IMR-90 (cell line): ENCODE results near the gene AGPAT1. TPM values are rescaled to one million over a fixed set of nuclear protein-coding genes. Genes with fewer than 3 reads are reported as not detected.
A peak's percentile ranks its signal among the peaks of the same experiment; 100 is the strongest.

Experiments
- ATAC-seq: fragments of 200-7000 bp; cut with Tn5 transposase; 2 replicates; pipeline ENCODE4 v1.9.1; 2020; ENCODE audit warnings: low read depth, mild to moderate bottlenecking, moderate library complexity
- BruUV-seq: library from RNA; stranded (reverse); fragments of 400-500 nt; replicated peaks from 2 replicates; lab custom pipeline; 2021; lab: Mats Ljungman, UMichigan
- CTCF ChIA-PET: fragments of 300-600 bp; formaldehyde crosslinking; extraction: SDS; loops from one replicate; lab custom pipeline; 2021; ENCODE audit warnings: antibody characterized with exemption; lab: Yijun Ruan, JAX
- POLR2A ChIA-PET: fragments of 300-600 bp; sonication (Branson Sonifier 250); formaldehyde crosslinking; loops from one replicate; lab custom pipeline; 2022; ENCODE audit warnings: antibody characterized with exemption; ENCODE audit not compliant: unreplicated experiment; lab: Charles Lee
- DNase-seq: peaks from one replicate; pipeline ENCODE4 v3.0.0; 2013
- H2AFZ ChIP-seq: replicated peaks from 2 replicates; pipeline ENCODE3; 2013; ENCODE audit warnings: low read length, mild to moderate bottlenecking; ENCODE audit not compliant: poor library complexity
- H2AK5ac ChIP-seq: 2 replicates; pipeline ENCODE4 v1.6.1; 2013; ENCODE audit warnings: low read depth, low read length, inconsistent platforms
- H2AK9ac ChIP-seq: replicated peaks from 2 replicates; pipeline ENCODE3; 2013; ENCODE audit warnings: mild to moderate bottlenecking, low read depth, low read length, moderate library complexity; ENCODE audit not compliant: poor library complexity
- H2BK120ac ChIP-seq: 2 replicates; pipeline ENCODE4 v1.6.1; 2013; ENCODE audit warnings: low read depth, low read length, inconsistent platforms
- H2BK15ac ChIP-seq: 3 replicates; pipeline ENCODE4 v1.6.1; 2013; ENCODE audit warnings: low read depth, low read length, inconsistent platforms
- H2BK20ac ChIP-seq: 2 replicates; pipeline ENCODE4 v1.6.1; 2013; ENCODE audit warnings: low read depth, mild to moderate bottlenecking, inconsistent platforms, low read length, moderate library complexity
- H2BK5ac ChIP-seq: 2 replicates; pipeline ENCODE4 v1.6.1; 2013; ENCODE audit warnings: mild to moderate bottlenecking, low read depth, low read length, inconsistent platforms; ENCODE audit not compliant: poor library complexity, severe bottlenecking
- H3K14ac ChIP-seq: replicated peaks from 2 replicates; pipeline ENCODE4 v1.6.1; 2013; ENCODE audit warnings: low read depth, low read length, inconsistent platforms
- H3K18ac ChIP-seq: 2 replicates; pipeline ENCODE4 v1.6.1; 2013; ENCODE audit warnings: low read depth, low read length, control low read depth
- H3K23ac ChIP-seq: 2 replicates; pipeline ENCODE4 v1.6.1; 2013; ENCODE audit warnings: low read depth, low read length, inconsistent platforms
- H3K27ac ChIP-seq: 2 replicates; pipeline ENCODE4 v1.5.1; 2013; ENCODE audit warnings: mild to moderate bottlenecking, control low read depth, low read length; ENCODE audit not compliant: insufficient read depth
- H3K27me3 ChIP-seq: 2 replicates; pipeline ENCODE4 v1.6.1; 2013; ENCODE audit warnings: low read length; ENCODE audit not compliant: control insufficient read depth, insufficient read depth
- H3K36me3 ChIP-seq: 2 replicates; pipeline ENCODE4 v1.6.1; 2013; ENCODE audit warnings: low read length, mixed read lengths; ENCODE audit not compliant: control insufficient read depth, insufficient read depth
- H3K4ac ChIP-seq: 2 replicates; pipeline ENCODE4 v1.6.1; 2013; ENCODE audit warnings: low read depth, low read length, inconsistent platforms
- H3K4me1 ChIP-seq: 2 replicates; pipeline ENCODE4 v1.6.1; 2013; ENCODE audit warnings: low read length, mixed read lengths; ENCODE audit not compliant: control insufficient read depth, insufficient read depth
- H3K4me2 ChIP-seq: 2 replicates; pipeline ENCODE4 v1.6.1; 2013; ENCODE audit warnings: low read depth, mild to moderate bottlenecking, control low read depth, low read length, moderate library complexity
- H3K4me3 ChIP-seq: 2 replicates; pipeline ENCODE4 v1.5.1; 2013; ENCODE audit warnings: low read depth, mild to moderate bottlenecking, control low read depth, low read length, moderate library complexity; ENCODE audit not compliant: insufficient read depth
- H3K56ac ChIP-seq: 2 replicates; pipeline ENCODE4 v1.6.1; 2013; ENCODE audit warnings: low read length, inconsistent platforms; ENCODE audit not compliant: insufficient read depth; ENCODE audit errors: extremely low read depth
- H3K79me1 ChIP-seq, 2 experiments: 2 replicates each; pipeline ENCODE4 v1.6.1; 2013; ENCODE audit warnings: low read length in 2 of 2, inconsistent platforms in 1 of 2, low read depth in 1 of 2
- H3K9ac ChIP-seq: 2 replicates; pipeline ENCODE4 v1.6.1; 2013; ENCODE audit warnings: low read depth, low read length, control low read depth
- H3K9me1 ChIP-seq: 2 replicates; pipeline ENCODE4 v1.6.1; 2013; ENCODE audit warnings: low read length, inconsistent platforms; ENCODE audit not compliant: insufficient read depth
- H3K9me3 ChIP-seq: 2 replicates; pipeline ENCODE4 v1.6.1; 2013; ENCODE audit warnings: low read length; ENCODE audit not compliant: control insufficient read depth, insufficient read depth
- H4K20me1 ChIP-seq: 2 replicates; pipeline ENCODE4 v1.6.1; 2013; ENCODE audit warnings: low read length, inconsistent platforms; ENCODE audit not compliant: insufficient read depth
- H4K5ac ChIP-seq: 2 replicates; pipeline ENCODE4 v1.6.1; 2013; ENCODE audit warnings: mild to moderate bottlenecking, low read depth, low read length, control low read depth
- H4K8ac ChIP-seq, 2 experiments: 2 replicates each; pipeline ENCODE4 v1.6.1; 2013; ENCODE audit warnings: low read depth in 2 of 2, low read length in 2 of 2, control low read depth in 1 of 2, inconsistent platforms in 1 of 2
- H4K91ac ChIP-seq: 2 replicates; pipeline ENCODE4 v1.6.1; 2013; ENCODE audit warnings: low read depth, low read length, inconsistent platforms; ENCODE audit not compliant: insufficient read depth
- BHLHE40 ChIP-seq: fragments of 150-350 bp; IDR thresholded peaks from 2 replicates; pipeline ENCODE4 v1.6.1; 2016; ENCODE audit warnings: mild to moderate bottlenecking, low read depth, low read length
- CEBPB ChIP-seq: IDR thresholded peaks from 2 replicates; pipeline ENCODE4 v1.6.1; 2012; ENCODE audit warnings: low read depth, low read length, improper control_type of control experiment
- CHD1 ChIP-seq: IDR thresholded peaks from 2 replicates; pipeline ENCODE4 v1.6.1; 2012; ENCODE audit warnings: low read depth, low read length, improper control_type of control experiment
- MAZ ChIP-seq: IDR thresholded peaks from 2 replicates; pipeline ENCODE4 v1.6.1; 2012; ENCODE audit warnings: low read depth, mild to moderate bottlenecking, low read length, improper control_type of control experiment, moderate library complexity, borderline replicate concordance
- MXI1 ChIP-seq: IDR thresholded peaks from 2 replicates; pipeline ENCODE4 v1.6.1; 2012; ENCODE audit warnings: low read depth, mild to moderate bottlenecking, low read length, moderate library complexity, borderline replicate concordance
- POLR2A ChIP-seq: IDR thresholded peaks from 2 replicates; pipeline ENCODE4 v1.6.1; 2012; ENCODE audit warnings: mild to moderate bottlenecking, low read depth, low read length
- RCOR1 ChIP-seq: IDR thresholded peaks from 2 replicates; pipeline ENCODE4 v1.6.1; 2012; ENCODE audit warnings: mild to moderate bottlenecking, low read length, improper control_type of control experiment; ENCODE audit not compliant: insufficient replicate concordance
- RFX5 ChIP-seq: IDR thresholded peaks from 2 replicates; pipeline ENCODE4 v1.8.0; 2012; ENCODE audit warnings: low read depth, mild to moderate bottlenecking, low read length, moderate library complexity
- SMC3 ChIP-seq: fragments of 150-350 bp; IDR thresholded peaks from 2 replicates; pipeline ENCODE4 v1.6.1; 2016; ENCODE audit warnings: low read depth, mild to moderate bottlenecking, antibody characterized with exemption, low read length, moderate library complexity
- WGBS, 2 experiments: methylation state at CpG; one replicate each; pipeline versions ENCODE4 v1.1.5 to v1.1.7; 2013; ENCODE audit warnings: missing lambda C conversion rate in 2 of 2; ENCODE audit not compliant: insufficient read length in 1 of 2; ENCODE audit errors: extremely low coverage in 2 of 2; 5-methylcytosine and 5-hydroxymethylcytosine counted together
- dilution Hi-C: fragments of 300-500 bp; cut with HindIII; formaldehyde crosslinking; loops from one replicate; pipeline ENCODE4 v1.14.3; 2018; ENCODE audit warnings: low sequenced_read_pairs; ENCODE audit not compliant: unreplicated experiment
- in situ Hi-C: fragments of 300-500 bp; cut with MboI; formaldehyde crosslinking; loops from 3 replicates; pipeline ENCODE4 v1.14.3; 2019; ENCODE audit warnings: low sequenced_read_pairs, inconsistent platforms, mixed read lengths
- intact Hi-C: fragments of 100-400 bp; cut with micrococcal nuclease; formaldehyde crosslinking; loops from 2 replicates; pipeline ENCODE4 v1.10.0; 2022
- polyA plus RNA-seq, 3 experiments: library from polyadenylated mRNA; depleted of rRNA; stranded (reverse); fragments of >200 nt; gene quantifications; 2 replicates each; pipeline ENCODE4 v1.2.3, GENCODE V29; 2012; ENCODE audit warnings: low replicate concordance in 1 of 3
- total RNA-seq: library from RNA; depleted of rRNA; stranded (reverse); fragments of >200 nt; gene quantifications from 2 replicates; pipeline ENCODE4 v1.2.3, GENCODE V29; 2012
- TF ChIP-seq, protein P1 (sequence below): fragments of 150-350 bp; IDR thresholded peaks from 2 replicates; pipeline ENCODE4 v1.6.1; 2017; ENCODE audit warnings: mild to moderate bottlenecking, antibody characterized with exemption, low read length, low read depth
- TF ChIP-seq, protein P2 (sequence below): conservative IDR thresholded peaks from 2 replicates; pipeline ENCODE4 v1.5.1; 2012; ENCODE audit warnings: mild to moderate bottlenecking, low read depth, low read length, improper control_type of control experiment
- TF ChIP-seq, protein P3 (sequence below): fragments of 150-350 bp; IDR thresholded peaks from 2 replicates; pipeline ENCODE4 v1.6.1; 2016; ENCODE audit warnings: low read depth, mild to moderate bottlenecking, low read length, moderate library complexity, borderline replicate concordance

Gene AGPAT1
- total and polyA plus RNA-seq, 2 of the 4 experiments (the other 2 are of a cell fraction) = 27.2 to 116 TPM

DNA sequence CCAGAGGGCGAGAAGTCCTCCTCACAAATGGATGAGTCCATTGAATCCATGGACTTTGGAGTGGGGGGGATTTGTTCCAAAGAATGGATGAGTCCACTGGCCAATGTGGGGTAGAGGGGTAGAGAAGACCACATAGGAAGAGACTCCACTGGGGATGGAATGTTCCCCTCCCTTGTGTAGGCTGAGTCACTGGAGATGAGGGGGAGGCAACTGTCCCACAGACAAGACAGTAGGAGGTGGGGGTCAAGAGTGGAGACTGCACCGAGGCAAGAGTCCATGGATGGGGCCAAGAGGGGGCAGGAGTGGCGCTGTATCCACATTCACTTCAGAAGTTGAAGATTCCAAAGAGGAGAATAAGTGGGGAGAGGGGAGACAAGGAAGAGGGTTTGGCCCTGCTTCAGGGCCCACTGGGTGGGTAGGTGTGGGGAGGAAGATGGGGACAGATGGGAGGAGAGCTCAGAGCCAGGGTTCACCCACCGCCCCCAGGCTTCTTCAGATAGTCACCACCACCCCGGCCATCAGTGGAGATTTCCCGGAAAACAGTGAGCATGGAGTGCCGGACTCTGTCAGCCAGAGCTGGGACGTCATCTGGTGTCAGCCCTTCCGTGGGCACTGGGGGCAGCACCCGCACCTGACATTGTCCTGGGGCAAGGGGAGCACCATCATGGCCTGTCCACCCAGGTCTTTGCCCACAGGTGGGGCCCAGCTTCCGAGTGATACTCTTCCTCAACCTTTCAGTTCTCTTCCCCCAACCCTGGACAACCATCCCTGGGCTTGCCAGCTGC lies 6.9 kb downstream of the AGPAT1 start:
- Histone ChIP-seq H3K9ac (no peak overlapping the region), H3K36me3 (peaks cover 53% of the 10 kb centered on the region), H2AK5ac (no peak overlapping the region), H3K23ac (no peak overlapping the region), H3K4me2 (no peak overlapping the region), H2BK20ac (no peak overlapping the region), H3K27ac (no peak overlapping the region), H4K20me1 (no peaks in the 10 kb centered on the region), H3K56ac (no peak overlapping the region), H3K9me1 (peaks cover 21% of the 10 kb centered on the region), H3K18ac (no peak overlapping the region), H4K8ac (no peak overlapping the region), H2AK9ac (no peak overlapping the region), H3K9me3 (no peaks in the 10 kb centered on the region), H2BK5ac (no peak overlapping the region), H3K14ac (no peak overlapping the region), H4K5ac (no peak overlapping the region), H2BK15ac (no peak overlapping the region), H3K79me1 (peaks cover 14 to 38% of the 10 kb centered on the region in 2 experiments; a peak in 3 of 4 replicates), H3K4me3 (no peak overlapping the region), H4K91ac (no peak overlapping the region), H2BK120ac (no peak overlapping the region), H3K4ac (no peak overlapping the region), H3K27me3 (no peaks in the 10 kb centered on the region), H3K4me1 (peaks cover 3% of the 10 kb centered on the region), H2AFZ (no peak overlapping the region)
- 93% methylated on average over 5 of the region's 11 CpGs; no CpG with 5 or more reads in 1 of the 2 experiments for WGBS, 2 experiments
- dilution Hi-C loops = no loop called here
- ATAC-seq (peak; percentile 49), DNase-seq (peak; percentile 12)
- intact Hi-C loops = no loop called here
- CTCF ChIA-PET = no interaction called here
- no TSS peak for BruUV-seq
- TF ChIP-seq MAZ (no peak; the same call in 1 of the 2 replicates), RFX5 (no peak), CEBPB (no peak), RCOR1 (no peak), BHLHE40 (no peak), SMC3 (no peak), MXI1 (no peak), POLR2A (no peak), CHD1 (no peak)
- TF ChIP-seq, protein P1, sequence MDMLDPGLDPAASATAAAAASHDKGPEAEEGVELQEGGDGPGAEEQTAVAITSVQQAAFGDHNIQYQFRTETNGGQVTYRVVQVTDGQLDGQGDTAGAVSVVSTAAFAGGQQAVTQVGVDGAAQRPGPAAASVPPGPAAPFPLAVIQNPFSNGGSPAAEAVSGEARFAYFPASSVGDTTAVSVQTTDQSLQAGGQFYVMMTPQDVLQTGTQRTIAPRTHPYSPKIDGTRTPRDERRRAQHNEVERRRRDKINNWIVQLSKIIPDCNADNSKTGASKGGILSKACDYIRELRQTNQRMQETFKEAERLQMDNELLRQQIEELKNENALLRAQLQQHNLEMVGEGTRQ = no peak
- TF ChIP-seq, protein P2, sequence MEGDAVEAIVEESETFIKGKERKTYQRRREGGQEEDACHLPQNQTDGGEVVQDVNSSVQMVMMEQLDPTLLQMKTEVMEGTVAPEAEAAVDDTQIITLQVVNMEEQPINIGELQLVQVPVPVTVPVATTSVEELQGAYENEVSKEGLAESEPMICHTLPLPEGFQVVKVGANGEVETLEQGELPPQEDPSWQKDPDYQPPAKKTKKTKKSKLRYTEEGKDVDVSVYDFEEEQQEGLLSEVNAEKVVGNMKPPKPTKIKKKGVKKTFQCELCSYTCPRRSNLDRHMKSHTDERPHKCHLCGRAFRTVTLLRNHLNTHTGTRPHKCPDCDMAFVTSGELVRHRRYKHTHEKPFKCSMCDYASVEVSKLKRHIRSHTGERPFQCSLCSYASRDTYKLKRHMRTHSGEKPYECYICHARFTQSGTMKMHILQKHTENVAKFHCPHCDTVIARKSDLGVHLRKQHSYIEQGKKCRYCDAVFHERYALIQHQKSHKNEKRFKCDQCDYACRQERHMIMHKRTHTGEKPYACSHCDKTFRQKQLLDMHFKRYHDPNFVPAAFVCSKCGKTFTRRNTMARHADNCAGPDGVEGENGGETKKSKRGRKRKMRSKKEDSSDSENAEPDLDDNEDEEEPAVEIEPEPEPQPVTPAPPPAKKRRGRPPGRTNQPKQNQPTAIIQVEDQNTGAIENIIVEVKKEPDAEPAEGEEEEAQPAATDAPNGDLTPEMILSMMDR = no peak
- TF ChIP-seq, protein P3, sequence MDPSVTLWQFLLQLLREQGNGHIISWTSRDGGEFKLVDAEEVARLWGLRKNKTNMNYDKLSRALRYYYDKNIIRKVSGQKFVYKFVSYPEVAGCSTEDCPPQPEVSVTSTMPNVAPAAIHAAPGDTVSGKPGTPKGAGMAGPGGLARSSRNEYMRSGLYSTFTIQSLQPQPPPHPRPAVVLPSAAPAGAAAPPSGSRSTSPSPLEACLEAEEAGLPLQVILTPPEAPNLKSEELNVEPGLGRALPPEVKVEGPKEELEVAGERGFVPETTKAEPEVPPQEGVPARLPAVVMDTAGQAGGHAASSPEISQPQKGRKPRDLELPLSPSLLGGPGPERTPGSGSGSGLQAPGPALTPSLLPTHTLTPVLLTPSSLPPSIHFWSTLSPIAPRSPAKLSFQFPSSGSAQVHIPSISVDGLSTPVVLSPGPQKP = no peak
- in situ Hi-C loops = no loop called here
- POLR2A ChIA-PET = no interaction called here
